HepG2 (cell line): ENCODE data around the gene MEI1. TPM values are rescaled to one million over a fixed set of nuclear protein-coding genes. Genes with fewer than 3 reads are reported as not detected.

ENCODE experiments used
- BORCS8-MEF2B ChIP-seq: sonication (generic); formaldehyde crosslinking; IDR thresholded peaks from 2 replicates; pipeline ENCODE4 v1.8.0; 2022; ENCODE audit warnings: mild to moderate bottlenecking, missing genetic modification reagents
- CREBL2 ChIP-seq: sonication (generic); formaldehyde crosslinking; IDR thresholded peaks from 2 replicates; pipeline ENCODE4 v1.8.1; 2023; ENCODE audit warnings: missing genetic modification reagents, mild to moderate bottlenecking, borderline replicate concordance
- DMAP1 ChIP-seq: IDR thresholded peaks from 2 replicates; pipeline ENCODE4 v1.6.1; 2016
- ETV5 ChIP-seq: IDR thresholded peaks from 2 replicates; pipeline ENCODE4 v1.6.1; 2018; ENCODE audit warnings: missing biosample characterization, missing genetic modification reagents, inconsistent platforms, borderline replicate concordance
- FLYWCH1 ChIP-seq: sonication (generic); formaldehyde crosslinking; IDR thresholded peaks from 2 replicates; pipeline ENCODE4 v1.8.1; 2023; ENCODE audit warnings: mild to moderate bottlenecking, missing genetic modification reagents
- HNRNPL ChIP-seq: fragments of 200-400 bp; formaldehyde crosslinking; IDR thresholded peaks from 2 replicates; pipeline ENCODE4 v1.6.1; 2017; ENCODE audit warnings: mild to moderate bottlenecking, low read depth, low read length
- HNRNPLL ChIP-seq: fragments of 200-400 bp; formaldehyde crosslinking; IDR thresholded peaks from 2 replicates; pipeline ENCODE4 v1.6.1; 2017; ENCODE audit warnings: mild to moderate bottlenecking, low read depth, low read length; ENCODE audit not compliant: poor library complexity, severe bottlenecking
- IRF1 ChIP-seq: sonication (generic); formaldehyde crosslinking; IDR thresholded peaks from 2 replicates; pipeline ENCODE4 v1.4.0; 2020; ENCODE audit warnings: low read depth, mild to moderate bottlenecking, missing genetic modification reagents
- MED1 ChIP-seq: sonication (generic); formaldehyde crosslinking; IDR thresholded peaks from 2 replicates; pipeline ENCODE4 v1.4.0; 2020; ENCODE audit warnings: missing genetic modification reagents
- MTERF4 ChIP-seq: sonication (generic); formaldehyde crosslinking; IDR thresholded peaks from 2 replicates; pipeline ENCODE4 v1.8.0; 2023; ENCODE audit warnings: mild to moderate bottlenecking, missing genetic modification reagents
- ONECUT2 ChIP-seq: sonication (generic); formaldehyde crosslinking; IDR thresholded peaks from 2 replicates; pipeline ENCODE4 v1.4.0; 2020; ENCODE audit warnings: missing genetic modification reagents
- PAWR ChIP-seq: sonication (generic); formaldehyde crosslinking; IDR thresholded peaks from 2 replicates; pipeline ENCODE4 v1.4.0; 2020; ENCODE audit warnings: missing genetic modification reagents, mild to moderate bottlenecking, borderline replicate concordance
- ZFP90 ChIP-seq: sonication (generic); formaldehyde crosslinking; IDR thresholded peaks from 2 replicates; pipeline ENCODE4 v1.8.0; 2022; ENCODE audit warnings: missing genetic modification reagents, mild to moderate bottlenecking, inconsistent platforms, borderline replicate concordance
- ZNF335 ChIP-seq: sonication (generic); formaldehyde crosslinking; IDR thresholded peaks from 2 replicates; pipeline ENCODE4 v1.4.0; 2020; ENCODE audit warnings: missing genetic modification reagents
- ZNF441 ChIP-seq: sonication (generic); formaldehyde crosslinking; IDR thresholded peaks from 2 replicates; pipeline ENCODE4 v1.7.0; 2021; ENCODE audit warnings: missing genetic modification reagents, borderline replicate concordance
- ZNF567 ChIP-seq: sonication (generic); formaldehyde crosslinking; IDR thresholded peaks from 2 replicates; pipeline ENCODE4 v1.8.1; 2023; ENCODE audit warnings: mild to moderate bottlenecking, missing genetic modification reagents, borderline replicate concordance
- ZNF652 ChIP-seq: IDR thresholded peaks from 2 replicates; pipeline ENCODE4 v1.6.1; 2016; ENCODE audit warnings: low read depth, borderline replicate concordance
- ZNF713 ChIP-seq: sonication (generic); formaldehyde crosslinking; IDR thresholded peaks from 2 replicates; pipeline ENCODE4 v1.4.0; 2020; ENCODE audit warnings: mild to moderate bottlenecking, missing genetic modification reagents
- ZSCAN12 ChIP-seq: sonication (generic); formaldehyde crosslinking; IDR thresholded peaks from 2 replicates; pipeline ENCODE4 v1.9.0; 2021; ENCODE audit warnings: mild to moderate bottlenecking, missing genetic modification reagents
- polyA plus RNA-seq, 8 experiments: library from polyadenylated mRNA; depleted of rRNA in 3 of 8; stranded (reverse) in 7 of 8; unstranded in 1 of 8; fragments of >200 nt; fragmentation: Illumina TruSeq in 4 of 8; extraction: Trizol in 4 of 8; gene quantifications; 2 replicates each; pipeline versions ENCODE4 v1.2.1 to v1.2.3, GENCODE V29; 2011 to 2016; ENCODE audit warnings: low read depth in 4 of 8, missing spikeins in 1 of 8, mixed read lengths in 1 of 8; ENCODE audit not compliant: insufficient read depth in 1 of 8
- total RNA-seq, 5 experiments: library from RNA; depleted of rRNA; stranded (reverse); fragments of >200 nt; fragmentation: Illumina TruSeq; extraction: Trizol; gene quantifications; 2 replicates each; pipeline ENCODE4 v1.2.3, GENCODE V29; 2016; ENCODE audit warnings: low read depth in 1 of 5
- TF ChIP-seq, protein P1 (sequence below): fragments of 450-650 bp; IDR thresholded peaks from 2 replicates; pipeline ENCODE4 v1.6.1; 2016
- TF ChIP-seq, protein P2 (sequence below): sonication (generic); formaldehyde crosslinking; IDR thresholded peaks from 2 replicates; pipeline ENCODE4 v1.8.1; 2023; ENCODE audit warnings: mild to moderate bottlenecking, missing genetic modification reagents, borderline replicate concordance
- TF ChIP-seq, protein P3 (sequence below): sonication (generic); formaldehyde crosslinking; IDR thresholded peaks from 2 replicates; pipeline ENCODE4 v1.5.1; 2020; ENCODE audit warnings: mild to moderate bottlenecking, missing genetic modification reagents

MEI1 gene
- total and polyA plus RNA-seq, 2 of the 13 experiments (the other 11 are each of a cell fraction or from before 2014, with no cell fraction given), result 0.75 to 1.9 TPM

- TF ChIP-seq PAWR, result no peak
- peak; percentile 32; the same call in 1 of the 2 replicates for TF ChIP-seq ZNF652 (CRISPR knock-in tag)
- 0 out of 2 replicates have a peak, but pooled peaks have one; percentile 18 for TF ChIP-seq ZSCAN12 (CRISPR knock-in tag)
- no peak for TF ChIP-seq CREBL2
- no peak for TF ChIP-seq ONECUT2
- TF ChIP-seq, protein P1, sequence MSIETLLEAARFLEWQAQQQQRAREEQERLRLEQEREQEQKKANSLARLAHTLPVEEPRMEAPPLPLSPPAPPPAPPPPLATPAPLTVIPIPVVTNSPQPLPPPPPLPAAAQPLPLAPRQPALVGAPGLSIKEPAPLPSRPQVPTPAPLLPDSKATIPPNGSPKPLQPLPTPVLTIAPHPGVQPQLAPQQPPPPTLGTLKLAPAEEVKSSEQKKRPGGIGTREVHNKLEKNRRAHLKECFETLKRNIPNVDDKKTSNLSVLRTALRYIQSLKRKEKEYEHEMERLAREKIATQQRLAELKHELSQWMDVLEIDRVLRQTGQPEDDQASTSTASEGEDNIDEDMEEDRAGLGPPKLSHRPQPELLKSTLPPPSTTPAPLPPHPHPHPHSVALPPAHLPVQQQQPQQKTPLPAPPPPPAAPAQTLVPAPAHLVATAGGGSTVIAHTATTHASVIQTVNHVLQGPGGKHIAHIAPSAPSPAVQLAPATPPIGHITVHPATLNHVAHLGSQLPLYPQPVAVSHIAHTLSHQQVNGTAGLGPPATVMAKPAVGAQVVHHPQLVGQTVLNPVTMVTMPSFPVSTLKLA, result no peak
- TF ChIP-seq HNRNPLL, result peak; percentile 76
- 0 out of 2 replicates have a peak, but pooled peaks have one; percentile 36 for TF ChIP-seq ZNF567 (CRISPR knock-in tag)
- TF ChIP-seq HNRNPL, result 0 out of 2 replicates have a peak, but pooled peaks have one; percentile 59
- 0 out of 2 replicates have a peak, but pooled peaks have one; percentile 34 for TF ChIP-seq BORCS8-MEF2B (CRISPR knock-in tag)
- TF ChIP-seq, protein P2, sequence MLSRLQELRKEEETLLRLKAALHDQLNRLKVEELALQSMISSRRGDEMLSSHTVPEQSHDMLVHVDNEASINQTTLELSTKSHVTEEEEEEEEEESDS (CRISPR knock-in tag), result no peak; the same call in 1 of the 2 replicates
- TF ChIP-seq ZNF335 (CRISPR knock-in tag), result peak; percentile 62; the same call in 1 of the 2 replicates
- peak; percentile 73; the same call in 1 of the 2 replicates for TF ChIP-seq ZNF713 (CRISPR knock-in tag)
- TF ChIP-seq FLYWCH1 (CRISPR knock-in tag), result no peak
- peak; percentile 87 for TF ChIP-seq DMAP1 (CRISPR knock-in tag)
- TF ChIP-seq ETV5, result peak; percentile 88
- TF ChIP-seq ZNF441 (CRISPR knock-in tag), result 0 out of 2 replicates have a peak, but pooled peaks have one; percentile 26
- TF ChIP-seq MTERF4, result no peak; the same call in 1 of the 2 replicates
- TF ChIP-seq, protein P3, sequence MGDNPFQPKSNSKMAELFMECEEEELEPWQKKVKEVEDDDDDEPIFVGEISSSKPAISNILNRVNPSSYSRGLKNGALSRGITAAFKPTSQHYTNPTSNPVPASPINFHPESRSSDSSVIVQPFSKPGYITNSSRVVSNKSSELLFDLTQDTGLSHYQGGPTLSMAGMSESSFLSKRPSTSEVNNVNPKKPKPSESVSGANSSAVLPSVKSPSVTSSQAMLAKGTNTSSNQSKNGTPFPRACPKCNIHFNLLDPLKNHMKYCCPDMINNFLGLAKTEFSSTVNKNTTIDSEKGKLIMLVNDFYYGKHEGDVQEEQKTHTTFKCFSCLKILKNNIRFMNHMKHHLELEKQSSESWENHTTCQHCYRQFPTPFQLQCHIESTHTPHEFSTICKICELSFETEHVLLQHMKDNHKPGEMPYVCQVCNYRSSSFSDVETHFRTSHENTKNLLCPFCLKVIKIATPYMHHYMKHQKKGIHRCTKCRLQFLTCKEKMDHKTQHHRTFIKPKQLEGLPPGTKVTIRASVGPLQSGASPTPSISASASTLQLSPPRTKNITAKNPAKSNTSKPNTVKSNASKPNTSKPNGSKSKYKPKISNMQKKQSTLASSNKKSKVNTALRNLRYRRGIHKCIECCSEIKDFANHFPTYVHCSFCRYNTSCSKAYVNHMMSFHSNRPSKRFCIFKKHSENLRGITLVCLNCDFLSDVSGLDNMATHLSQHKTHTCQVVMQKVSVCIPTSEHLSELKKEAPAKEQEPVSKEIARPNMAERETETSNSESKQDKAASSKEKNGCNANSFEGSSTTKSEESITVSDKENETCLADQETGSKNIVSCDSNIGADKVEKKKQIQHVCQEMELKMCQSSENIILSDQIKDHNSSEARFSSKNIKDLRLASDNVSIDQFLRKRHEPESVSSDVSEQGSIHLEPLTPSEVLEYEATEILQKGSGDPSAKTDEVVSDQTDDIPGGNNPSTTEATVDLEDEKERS (CRISPR knock-in tag), result no peak
- peak; percentile 83; the same call in 1 of the 2 replicates for TF ChIP-seq ZFP90 (CRISPR knock-in tag)
- peak; percentile 87 for TF ChIP-seq MED1 (CRISPR knock-in tag)
- TF ChIP-seq IRF1, result no peak
Measured at GRCh38 chr22:41800348-41801146, 101.2 kb downstream of the MEI1 start, which contains the start of gene CCDC134 (continued).
